HG03039 (cell line): ENCODE measurements around the gene ARRDC5.
A peak's percentile ranks its signal among the peaks of the same experiment; 100 is the strongest.
"Not testable (repeated sequence)": the region's sequence is repeated elsewhere in the genome, so short reads cannot be mapped to it uniquely, and the experiment has no call there.

Source experiments
- ATAC-seq: cut with Tn5 transposase; IDR thresholded peaks from one replicate; pipeline ENCODE4 v1.9.1; 2021; ENCODE audit warnings: mild to moderate bottlenecking, moderate library complexity; ENCODE audit not compliant: unreplicated experiment

Gene ARRDC5

DNA sequence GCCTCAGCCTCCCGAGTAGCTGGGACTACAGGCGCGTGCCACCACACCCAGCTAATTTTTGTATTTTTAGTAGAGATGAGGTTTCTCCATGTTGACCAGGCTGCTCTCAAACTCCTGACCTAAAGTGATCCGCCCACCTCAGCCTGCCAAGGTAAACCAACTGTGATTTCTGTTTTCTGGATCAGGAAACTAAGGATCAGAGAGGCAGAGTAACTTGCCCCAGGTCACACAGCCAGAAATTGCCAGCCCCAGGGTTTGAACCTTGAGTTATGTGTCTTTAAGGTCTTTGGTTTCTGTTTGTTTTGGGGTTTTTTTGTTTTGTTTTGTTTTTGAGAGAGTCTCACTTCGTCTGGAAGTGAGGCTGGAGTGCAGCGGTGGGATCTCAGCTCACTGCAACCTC lies 31.0 kb downstream of the ARRDC5 start:
- ATAC-seq, result no peak

DNA sequence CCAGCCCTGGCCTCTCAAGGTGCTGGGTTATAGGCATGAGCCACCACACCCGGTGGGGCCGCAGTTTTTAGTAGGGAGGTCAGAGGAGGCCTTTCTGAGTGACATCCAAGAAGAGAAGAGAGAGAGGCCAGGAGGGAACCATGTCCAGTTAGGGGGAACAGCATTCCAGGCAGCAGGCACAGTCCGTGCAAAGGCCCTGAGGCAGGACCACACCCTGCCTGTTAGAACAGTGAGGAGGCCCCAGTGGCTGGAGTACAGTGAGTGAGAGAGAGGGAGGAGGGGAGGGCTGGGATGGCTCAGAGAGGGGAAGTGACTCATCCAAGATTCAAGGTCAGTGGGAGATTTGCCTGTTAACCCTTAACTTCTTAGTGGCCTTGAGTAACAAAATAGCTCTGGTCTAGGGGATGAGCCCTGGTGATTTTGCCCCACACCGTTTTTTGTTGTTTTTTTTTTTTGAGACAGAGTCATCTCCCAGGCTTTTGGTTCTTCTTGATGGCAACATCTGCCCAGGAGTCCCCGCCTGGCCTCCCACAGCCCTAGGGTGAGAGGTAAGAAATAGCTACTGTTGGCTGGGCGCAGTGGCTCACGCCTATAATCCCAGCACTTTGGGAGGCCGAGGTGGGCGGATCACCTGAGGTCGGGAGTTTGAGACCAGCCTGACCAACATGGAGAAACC lies 32.5 kb downstream of the ARRDC5 start:
- no peak for ATAC-seq

GRCh38 chr19:4868286-4868834 lies 34.3 kb downstream of the ARRDC5 start:
- ATAC-seq, result no peak

GRCh38 chr19:4867534-4868285 lies 35.0 kb downstream of the ARRDC5 start, which contains the start of gene PLIN3:
TSS of gene PLIN3 (minus strand) at chr19:4867667. CDS start at chr19:4861394, 6,273 bp downstream.
- ATAC-seq, result peak; percentile 76

- no peak for ATAC-seq
Measured at GRCh38 chr19:4866595-4867424, 35.9 kb downstream of the ARRDC5 start.

- no peak for ATAC-seq
Measured at GRCh38 chr19:4861147-4861546, 41.5 kb downstream of the ARRDC5 start.

DNA sequence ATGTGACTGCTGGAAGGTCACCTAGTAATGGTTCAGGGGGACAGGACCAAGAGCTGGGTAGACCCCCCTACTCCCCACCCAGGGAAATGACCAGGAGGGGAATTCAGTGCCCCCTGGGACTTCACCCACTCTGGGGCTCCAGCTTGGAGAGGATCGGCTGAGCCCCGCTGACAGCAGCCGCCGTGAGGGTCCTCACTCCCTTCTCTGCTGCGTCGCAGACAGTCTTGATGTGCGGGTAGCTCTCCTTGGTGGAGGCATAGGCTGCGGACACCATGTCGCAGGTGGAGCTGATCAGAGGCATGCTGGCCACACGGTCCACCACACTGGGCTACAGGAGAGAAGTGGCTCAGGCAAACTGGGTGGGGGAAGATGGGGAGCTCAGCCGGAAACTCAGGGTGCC lies 43.0 kb downstream of the ARRDC5 start:
- ATAC-seq, result no peak

DNA sequence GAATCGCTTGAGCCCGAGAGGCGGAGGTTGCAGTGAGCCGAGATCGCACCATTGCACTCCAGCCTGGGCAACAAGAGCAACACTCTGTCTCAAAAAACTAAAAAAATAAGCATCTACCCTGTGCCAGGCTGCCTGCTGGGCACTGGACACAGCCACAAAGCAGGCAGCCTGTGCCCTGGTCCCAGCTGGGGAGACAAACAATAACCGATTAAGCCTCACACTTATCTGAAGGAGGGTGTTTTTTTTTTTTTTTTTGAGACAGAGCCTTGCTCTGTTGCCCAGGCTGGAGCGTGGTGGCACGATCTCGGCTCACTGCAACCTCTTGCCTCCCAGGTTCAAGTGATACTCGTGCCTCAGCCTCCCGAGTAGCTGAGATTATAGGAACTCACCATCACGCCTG lies 46.2 kb downstream of the ARRDC5 start:
- not testable (repeated sequence) for ATAC-seq

GRCh38 chr19:4853506-4853905 lies 49.2 kb downstream of the ARRDC5 start:
- not testable (repeated sequence) for ATAC-seq

DNA sequence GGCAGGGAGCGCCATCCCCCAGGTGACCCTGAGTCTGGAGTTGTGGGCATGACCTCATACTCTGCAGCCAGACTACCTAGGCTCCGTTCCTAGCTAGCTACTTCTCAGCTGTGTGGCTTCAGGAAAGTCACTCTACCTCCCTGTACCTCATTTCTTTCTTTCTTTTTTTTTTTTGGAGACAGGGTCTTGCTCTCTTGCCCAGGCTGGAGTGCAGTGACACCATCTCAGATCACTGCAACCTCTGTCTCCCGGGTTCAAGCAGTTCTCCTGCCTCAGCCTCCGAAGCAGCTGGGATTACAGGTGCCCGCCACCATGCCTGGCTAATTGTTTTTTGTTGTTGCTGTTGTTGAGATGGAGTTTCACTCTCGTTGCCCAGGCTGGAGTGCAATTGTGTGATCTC lies 50.2 kb downstream of the ARRDC5 start:
- no peak for ATAC-seq

GRCh38 chr19:4851551-4852290 lies 51.0 kb downstream of the ARRDC5 start:
- ATAC-seq, result no peak

- no peak for ATAC-seq
Measured at GRCh38 chr19:4849019-4849418, 53.7 kb downstream of the ARRDC5 start.

- ATAC-seq, result no peak
Measured at GRCh38 chr19:4847190-4847973, 55.3 kb downstream of the ARRDC5 start.

DNA sequence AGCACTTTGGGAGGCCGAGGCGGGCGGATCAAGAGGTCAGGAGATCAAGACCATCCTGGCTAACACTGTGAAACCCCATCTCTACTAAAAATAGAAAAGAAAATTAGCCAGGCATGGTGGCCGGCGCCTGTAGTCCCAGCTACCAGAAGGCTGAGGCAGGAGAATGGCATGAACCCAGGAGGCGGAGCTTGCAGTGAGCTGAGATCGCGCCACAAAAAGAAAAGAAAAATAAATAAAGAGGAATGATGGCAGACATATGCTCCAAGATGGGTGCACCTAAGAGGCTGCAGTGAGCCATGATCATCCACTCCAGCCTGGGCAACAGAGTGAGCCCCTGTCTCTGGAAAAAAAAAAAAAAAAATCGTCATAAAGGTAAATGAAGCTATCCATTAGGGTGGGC lies 56.7 kb downstream of the ARRDC5 start:
- not testable (repeated sequence) for ATAC-seq

GRCh38 chr19:4844348-4845179 lies 58.1 kb downstream of the ARRDC5 start:
- no peak for ATAC-seq

DNA sequence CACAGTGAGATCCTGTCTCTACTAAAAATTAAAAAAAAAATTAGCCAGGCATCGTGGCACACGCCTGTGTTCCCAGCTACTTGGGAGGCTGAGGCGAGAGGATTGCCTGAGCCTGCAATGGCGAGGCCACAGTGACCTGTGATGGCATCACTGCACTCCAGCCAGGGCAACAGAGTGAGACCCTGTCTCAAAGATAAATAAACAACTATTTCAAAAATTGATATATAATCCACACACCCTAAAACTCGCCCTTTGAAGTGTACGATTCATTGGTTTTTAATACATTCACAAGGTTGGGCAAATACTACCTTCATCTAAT lies 59.1 kb downstream of the ARRDC5 start:
- no peak for ATAC-seq
